Epidermal melanocyte (primary cell): Measurements from ENCODE around the gene EPB41L5.
"Not testable (repeated sequence)": the region's sequence is repeated elsewhere in the genome, so short reads cannot be mapped to it uniquely, and the experiment has no call there.

Experiments
- DNase-seq: peaks from one replicate; pipeline ENCODE4 v3.0.0; 2011; ENCODE audit warnings: low spot score; ENCODE audit not compliant: insufficient read length

EPB41L5 gene

DNA sequence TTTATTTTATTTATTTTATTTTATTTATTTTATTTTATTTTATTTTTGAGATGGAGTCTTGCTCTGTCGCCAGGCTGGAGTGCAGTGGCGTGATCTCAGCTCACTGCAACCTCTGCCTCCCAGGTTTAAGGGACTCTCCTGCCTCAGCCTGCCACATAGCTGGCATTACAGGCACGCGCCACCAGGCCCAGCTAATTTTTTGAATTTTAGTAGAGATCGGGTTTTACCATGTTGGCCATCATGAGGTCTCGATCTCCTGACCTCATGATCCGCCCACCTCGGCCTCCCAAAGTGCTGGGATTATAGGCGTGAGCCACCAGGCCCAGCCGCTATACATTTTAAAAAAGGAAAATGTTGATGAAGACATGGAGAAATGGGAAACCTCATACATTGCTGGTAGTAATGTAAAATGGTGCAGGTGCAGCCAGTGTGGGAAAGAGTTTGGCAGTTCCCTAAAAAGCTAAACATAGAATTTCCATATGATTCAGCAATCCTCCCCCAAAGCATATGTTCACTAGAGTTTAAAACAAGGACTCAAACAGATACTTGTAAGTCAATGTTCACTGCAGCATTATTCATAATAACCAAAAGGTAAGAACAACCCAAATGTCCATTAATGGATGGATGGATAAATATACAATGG lies 187.1 kb downstream of the EPB41L5 start:
- DNase-seq = not testable (repeated sequence)

DNA sequence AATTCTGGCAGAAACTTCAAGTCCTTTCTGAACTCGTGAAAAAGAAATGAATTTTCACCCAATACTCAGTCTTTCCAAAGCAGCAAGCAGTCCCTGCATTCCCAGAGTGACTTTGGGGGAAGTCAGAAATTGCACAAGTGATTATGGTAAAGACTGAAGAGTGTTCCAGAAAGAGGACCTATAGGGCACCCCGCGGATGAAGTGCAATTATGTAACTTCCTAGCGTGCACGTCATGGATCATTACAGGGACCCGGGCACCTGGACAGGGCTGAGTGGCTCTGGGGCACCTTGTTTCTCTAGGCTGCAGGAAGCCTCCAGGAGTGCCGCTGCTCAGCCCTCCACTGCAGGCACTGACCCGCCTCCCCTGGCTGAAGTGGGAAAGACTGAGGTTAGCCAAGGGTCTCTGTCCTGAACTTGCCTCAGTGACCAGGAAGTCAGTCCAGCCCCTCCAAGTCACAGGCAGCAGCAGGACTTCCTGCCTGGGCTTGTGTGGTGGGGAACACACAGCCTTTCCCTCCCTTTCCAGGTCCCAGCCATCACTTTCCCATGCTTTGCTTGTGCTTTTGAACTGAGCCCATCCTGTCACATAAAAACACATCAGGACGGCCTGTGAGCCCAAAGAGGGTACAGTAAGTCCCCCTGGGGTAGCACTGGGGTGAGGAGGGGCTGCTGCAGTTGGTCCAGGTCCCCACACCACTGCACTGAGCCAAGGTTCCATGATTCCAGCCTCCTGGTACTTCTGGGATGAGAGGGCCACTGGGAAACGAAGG lies 190.6 kb downstream of the EPB41L5 start:
- DNase-seq = no peak

DNA sequence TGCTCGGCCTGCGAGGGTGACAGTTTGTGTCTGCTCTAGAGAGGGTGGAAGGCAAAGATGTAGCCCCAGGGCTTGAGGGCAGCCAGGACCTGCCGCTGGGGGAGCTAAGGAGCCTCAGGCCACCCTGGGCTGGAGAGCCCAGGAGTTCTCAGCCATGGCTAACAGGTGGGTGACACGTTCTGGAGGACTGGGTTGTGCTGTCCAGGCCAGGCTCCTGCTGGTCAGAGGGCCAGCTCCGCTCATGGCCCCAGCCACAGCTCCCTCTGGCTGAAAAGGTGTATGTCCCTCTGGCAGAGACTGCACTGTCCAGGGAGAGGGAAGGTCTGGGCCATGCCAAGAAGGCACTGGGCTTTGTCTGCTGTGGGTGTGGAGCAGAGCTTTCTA lies 191.1 kb downstream of the EPB41L5 start:
- DNase-seq = no peak

DNA sequence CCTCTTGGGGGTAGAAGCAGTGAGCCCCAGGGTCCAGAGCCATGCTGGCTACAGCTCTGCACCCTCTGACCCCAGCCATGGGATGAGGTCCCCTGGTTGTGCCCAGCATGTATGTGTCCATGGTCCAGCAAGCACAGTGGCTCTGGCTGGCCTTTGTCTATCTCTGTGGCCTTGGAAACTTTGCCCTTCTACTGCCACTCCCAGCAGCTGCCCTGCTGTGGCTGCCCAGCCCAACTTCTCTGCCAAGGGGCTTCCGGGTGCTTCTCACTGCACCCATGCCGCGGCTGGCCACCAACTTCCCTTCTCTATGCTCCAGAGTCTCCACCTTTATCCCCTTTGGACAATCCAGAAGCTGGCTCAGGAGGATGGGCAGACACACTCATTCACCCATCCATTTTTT lies 191.5 kb downstream of the EPB41L5 start:
- no peak for DNase-seq

DNA sequence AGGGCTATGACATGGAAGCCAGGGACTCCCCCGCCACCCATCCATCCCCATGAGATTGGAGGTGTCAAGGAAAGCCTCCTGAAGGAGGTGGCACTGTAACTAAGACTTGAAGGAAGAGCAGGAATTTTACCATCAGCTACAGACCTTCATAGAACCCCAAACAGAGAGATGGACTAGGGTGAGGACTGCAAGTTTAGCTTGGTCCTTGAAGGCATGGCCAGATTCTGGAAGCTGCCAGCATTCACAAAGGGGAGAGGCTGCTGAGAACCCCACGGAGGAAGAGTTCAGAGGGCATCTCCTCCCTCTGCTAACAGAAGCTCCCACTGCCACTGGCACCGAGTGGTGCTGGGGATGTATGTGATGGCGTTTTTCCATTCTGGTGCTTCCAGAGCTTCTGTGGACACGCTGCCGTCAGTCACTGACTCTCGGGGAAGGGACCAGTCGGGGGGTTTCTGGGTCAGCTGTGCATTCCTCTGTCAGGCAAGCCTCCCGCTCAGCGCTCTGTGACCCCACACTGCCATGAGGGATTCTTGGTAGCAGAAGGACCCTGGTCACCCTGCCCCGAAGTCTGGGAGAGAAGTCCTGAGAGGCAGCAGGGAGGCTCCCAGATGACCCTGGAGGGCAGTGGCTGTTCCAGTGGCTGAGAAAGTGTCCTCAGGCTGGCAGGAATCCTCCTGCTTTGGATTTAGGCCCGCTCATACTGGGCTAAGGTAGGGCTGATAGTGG lies 192.2 kb downstream of the EPB41L5 start:
- DNase-seq = no peak

DNA sequence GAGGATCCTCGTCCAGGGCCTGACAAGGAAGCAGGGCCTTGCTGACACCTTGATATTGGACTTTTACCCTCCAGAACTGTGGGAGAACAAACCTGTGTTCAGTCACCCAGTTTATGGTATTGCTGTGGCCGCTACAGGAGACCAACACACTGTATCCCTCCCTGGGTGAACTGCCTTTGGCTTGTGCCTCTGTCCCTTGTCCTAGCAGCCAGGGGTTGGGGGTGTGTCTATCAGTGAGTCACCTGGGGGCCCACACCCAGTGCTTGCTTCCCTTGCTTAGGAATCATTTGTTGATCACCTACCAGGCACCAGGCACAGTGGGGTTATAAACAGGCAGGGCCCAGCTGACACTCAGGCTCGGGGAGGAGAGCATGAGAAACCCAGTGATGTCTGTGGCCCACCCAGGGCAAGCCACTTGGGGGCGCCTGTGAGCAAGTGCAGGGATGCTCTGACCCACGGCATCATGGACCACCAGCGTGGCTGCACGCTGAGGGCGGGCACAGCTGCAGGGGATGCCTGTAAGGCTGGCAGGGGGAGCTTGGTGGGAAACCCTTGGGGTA lies 193.2 kb downstream of the EPB41L5 start:
- DNase-seq = no peak

DNA sequence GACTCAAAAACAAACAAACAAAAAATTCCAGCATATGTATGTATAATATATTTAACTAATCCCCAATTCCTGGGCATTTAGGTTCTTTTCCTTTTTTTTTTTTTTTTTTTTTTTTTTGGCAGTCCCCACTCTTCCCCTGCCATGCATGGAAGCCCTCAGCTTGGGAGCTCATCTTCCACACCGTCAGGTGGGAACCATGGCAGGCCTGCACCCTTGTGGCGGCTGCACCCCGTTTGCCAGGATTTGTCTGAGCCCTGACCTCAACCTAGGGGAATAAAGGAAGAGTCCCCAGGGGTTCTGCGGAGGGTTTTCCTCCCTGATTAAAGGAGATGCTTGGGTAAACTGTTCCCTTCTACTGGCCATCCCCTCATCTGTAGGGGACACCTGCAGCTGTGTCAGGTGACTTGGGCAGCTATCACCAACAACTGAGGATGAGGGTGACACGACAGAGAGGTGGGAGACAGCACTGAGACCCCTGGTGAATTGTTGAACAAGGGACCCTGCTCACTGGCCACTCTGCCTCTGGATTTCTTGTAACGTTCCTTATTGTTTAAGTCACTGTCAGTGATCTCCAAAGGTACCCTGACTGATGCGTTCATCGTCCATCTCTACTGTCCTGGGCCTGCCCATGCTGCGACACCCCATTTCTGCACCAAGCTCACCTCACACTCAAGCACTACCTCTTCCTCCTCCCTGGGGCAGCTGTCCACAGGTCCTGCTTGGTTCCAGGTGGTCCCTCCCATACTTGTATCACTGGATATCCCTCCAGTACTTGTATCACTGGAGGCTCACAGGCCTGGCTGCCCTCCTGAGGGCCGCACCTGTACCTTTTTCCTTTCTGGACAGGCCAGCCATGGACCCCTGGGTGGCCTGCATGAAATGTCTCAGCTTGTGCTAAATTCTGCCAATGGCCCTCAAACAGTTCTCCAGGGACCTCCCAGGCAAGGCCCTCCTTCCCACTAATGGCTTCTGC lies 195.8 kb downstream of the EPB41L5 start:
- DNase-seq = no peak

DNA sequence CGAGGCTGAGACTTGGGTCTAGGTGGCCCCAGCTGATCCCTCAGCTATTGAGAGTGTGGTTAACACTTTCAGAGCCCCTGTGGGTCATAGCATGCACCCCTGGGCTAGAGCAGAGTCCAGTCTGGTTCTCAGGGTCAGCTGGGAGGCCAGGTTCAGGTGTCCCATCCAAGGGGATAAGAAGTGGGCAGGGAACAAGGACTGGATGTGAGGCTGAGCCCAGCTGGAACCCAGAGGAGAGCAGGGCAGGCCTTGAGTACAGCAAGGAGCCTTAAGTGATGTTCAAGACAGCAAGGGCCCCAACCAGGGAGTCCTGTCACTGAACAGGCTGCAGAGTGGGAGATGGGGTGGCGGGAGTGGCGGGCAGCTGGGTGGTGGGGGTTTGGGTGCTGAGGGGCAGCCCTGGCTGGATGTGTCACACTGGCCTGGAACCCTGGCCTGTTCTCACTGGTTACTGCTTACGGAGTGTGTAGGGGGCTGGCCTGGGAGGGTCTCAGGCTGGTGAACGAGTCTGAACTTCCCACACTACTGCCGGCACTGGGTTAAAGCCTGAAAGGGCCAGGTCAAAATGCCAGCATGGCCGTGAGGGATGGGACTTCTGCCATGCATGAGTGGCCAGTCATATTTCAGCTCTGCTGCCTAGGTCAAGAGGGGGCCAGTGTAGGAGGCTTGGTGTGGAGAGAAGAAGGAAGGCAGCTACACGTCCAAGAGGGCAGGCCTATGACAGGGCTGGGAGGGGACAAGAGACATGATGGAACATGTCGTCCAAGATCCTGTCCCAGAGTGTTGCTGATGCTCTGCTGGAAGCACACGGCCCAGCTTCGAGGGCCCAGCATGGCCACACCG lies 196.8 kb downstream of the EPB41L5 start:
- no peak for DNase-seq

DNA sequence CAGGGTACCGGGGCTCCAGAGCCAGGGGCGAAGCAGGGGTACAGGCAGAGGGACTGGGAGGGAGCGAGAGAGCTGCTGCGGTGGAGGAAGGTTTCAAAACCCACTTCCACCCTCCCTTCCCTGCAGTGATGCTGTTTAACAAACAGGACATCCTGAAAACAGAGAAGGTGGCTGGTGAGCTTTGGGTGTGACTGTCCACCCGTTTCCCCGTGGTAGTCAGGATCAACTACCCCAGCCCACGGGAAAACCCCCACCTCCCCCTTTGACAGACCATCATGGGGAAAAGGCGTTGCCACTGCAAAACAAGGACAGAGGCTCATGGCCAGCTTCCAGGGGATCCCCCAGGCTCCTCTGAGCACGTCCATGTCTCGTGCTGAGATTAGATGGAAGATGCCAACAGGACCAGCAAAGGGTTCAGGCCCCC lies 197.4 kb downstream of the EPB41L5 start:
- no peak for DNase-seq

DNA sequence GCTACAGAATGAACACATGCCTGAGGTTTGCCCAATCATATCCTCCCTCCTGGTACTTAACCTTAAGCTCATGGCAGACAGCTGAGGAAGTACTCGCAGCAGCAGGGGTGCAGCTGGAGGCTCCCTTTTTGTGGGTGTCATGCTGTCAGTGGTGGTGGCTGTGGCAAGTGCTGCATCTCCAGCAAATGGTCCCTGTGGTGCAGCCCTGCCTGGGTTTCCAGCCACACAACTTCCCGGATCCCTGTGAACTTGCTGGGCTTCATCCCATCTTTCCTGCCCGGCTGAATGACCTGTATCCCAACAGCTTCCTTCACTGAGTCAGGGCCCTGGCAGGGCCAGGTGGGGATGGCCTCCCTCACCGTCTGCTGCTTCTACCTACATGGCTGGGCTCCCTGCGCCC lies 205.3 kb downstream of the EPB41L5 start:
- DNase-seq = no peak

DNA sequence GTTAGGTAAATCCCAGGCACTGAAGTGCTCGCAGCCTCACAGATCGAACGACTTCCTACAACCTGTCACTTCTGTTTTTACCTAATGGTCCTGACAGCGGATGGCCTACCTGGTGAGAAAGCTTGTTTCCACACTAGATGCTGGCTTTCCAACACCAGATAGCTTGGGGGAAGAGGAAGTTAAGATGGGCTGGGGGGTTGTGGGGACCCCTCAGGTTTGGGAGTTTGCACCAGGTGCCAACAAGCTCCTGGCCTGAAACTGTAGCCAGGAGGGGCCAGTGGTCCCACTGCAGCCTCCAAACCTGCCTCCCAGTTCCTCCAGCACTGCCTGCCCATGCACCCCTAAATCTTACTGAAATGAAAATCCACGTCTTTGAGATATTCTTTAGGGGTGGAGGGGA lies 206.4 kb downstream of the EPB41L5 start:
- no peak for DNase-seq

DNA sequence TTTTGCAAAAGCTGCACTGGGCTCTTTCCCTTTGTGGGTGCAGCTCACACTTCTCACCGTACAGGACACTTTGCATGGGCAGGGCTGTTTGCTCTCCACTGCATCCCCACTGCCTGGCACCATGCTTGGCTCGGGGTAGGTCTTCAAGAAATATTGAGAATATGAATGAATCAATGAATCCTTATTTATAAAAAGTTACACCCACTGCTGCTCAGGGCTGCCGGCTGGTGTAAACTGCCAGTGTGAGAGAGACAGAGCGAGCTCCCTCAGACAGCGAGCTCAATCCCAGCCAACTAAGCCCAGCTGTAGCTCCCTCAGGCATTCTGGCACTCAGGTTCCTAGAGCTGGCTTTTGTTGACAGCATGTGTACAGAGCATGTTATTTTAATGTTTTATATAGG lies 206.9 kb downstream of the EPB41L5 start:
- DNase-seq = no peak

DNA sequence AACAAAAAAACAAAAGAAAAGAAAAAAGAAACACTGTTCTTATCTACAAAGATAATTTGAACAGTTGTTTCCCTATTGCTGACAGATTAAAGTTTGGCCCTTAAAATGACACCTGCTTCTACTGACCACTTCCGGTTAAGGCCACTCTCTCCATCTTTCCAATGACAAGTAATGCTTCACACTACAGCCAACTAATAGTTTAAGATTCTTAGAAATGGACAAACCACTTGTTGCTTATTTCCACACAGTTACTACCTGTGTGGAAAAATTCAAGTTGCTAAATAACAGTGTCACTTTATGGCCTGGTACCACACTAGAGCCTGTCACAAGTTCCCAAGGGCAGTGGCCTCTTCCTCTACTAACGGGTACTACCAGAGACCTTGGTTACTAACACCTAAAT lies 207.9 kb downstream of the EPB41L5 start:
- DNase-seq = no peak

DNA sequence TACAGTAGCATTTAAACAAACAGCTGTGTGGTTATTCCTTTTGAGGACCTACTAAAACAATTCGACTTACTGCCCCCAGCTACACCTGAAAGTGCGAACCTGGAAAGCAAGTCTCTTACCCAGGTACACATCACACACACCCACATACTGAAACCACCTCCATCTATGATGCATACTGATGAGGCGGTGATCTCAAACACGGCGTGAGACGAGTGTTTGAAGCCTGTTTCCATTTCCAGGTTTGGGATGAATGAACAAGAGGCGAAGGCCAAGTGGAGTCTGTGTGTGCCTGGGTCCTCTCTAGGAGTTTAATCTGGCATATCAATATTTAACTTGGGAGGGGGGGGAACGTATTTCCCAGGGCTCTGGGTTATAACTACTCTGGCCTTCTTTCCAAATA lies 208.7 kb downstream of the EPB41L5 start:
- DNase-seq = no peak

DNA sequence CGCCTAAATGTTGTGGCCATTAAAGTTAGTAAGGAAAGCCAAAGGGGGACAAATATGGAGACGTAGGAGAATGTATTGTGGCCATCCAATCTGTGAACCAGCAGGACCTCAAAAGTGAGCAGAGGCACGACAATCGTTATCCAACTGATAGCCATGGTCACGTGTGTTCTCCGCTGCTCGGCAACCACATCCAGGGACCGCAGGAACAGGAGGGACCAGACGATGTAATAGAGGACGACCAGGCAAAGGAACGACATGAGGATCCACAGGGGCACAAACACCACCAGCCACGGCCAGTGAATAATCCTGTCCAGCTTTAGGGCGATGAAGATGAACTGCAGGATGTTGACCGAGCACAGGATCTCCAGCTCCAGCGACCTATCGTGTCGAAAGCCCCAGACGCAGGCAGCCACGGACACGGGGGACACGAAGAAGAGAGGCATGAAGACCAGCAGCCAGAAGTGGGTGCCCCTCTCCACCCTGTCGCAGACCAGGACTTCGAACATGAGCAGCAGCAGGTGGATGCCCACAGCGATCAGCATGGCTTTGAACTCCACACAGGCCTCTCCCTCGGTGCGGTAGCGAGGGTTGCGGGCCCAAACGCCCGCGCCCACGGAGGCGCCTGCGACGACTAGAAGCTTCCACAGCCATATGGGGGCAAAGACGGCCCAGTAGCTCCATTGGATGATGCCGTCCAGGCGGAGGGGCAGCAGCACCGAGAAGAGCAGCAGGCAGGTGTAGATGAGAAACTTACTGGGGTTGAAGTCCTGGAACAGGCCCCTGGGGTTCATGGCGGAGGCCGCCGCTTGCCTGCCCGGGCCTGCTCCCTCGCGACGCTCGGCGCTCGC lies 209.5 kb downstream of the EPB41L5 start:
- DNase-seq = no peak

DNA sequence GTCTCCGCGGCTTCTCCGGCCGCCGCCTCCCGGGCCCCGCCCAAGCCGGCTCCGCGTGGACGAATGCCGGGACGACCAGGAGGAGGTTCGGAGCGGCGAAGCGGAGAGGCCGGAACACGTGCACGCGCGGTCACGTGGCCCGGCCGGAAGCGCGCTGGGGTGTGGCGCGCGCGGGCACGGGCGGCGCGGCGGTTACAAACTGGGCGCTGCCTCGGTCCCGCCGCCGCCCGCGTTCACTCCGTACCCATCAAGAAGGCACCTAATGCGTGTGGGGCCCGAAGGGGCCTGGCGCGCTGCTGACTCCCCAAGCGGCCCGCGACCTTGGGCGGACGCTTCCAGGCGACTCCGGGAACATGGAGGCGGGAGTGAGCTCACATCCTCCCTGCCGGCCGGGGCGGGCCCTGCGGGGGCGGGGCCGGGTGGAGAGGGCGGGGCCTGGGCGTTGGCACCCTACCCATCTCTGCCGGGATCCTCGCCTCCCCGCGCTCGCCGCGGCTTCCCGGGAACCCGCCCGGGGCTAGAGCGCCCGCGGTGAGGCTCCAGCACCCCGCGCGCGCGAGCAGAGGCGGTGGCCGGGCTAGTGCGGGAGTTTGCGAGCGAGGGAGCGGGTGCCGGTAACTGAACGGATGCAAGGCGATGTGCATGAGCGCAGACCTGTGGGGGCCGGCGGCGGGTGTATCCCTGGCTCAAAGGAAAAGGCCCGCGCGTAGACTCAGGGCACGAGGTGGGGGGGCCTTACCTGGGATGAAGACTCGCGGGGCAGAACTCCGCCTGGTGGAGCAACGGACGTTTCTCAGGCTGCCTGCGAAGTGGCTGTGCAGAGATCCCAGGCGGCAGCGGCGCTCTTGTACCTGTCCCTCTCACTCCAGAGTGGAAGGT lies 210.4 kb downstream of the EPB41L5 start, which contains the start of gene TMEM185B:
Gene TMEM185B (minus strand): TSS at position 367 of the 879 bp plus-strand sequence. CDS start 424 bp downstream, outside the sequence.
- peak; percentile 92 for DNase-seq

DNA sequence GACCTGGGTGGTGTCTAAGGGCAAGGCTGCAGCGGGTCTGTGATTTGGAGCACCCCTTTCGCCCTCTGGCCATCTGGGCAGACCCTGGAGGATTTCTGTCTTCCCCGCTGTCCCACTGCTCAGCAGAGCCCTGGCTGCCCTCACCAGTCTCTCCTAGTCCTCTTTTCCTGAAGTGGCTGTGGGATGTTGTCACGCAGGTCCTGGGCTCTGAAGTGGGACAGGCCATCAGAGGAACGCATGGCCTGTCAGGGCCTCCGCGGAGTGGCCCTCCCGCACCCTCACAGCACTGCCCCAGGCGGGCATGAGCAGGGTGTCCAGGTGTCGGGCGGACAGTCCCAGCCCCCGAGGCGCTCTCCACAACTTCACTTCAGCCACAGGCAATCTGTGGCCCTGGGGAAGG lies 211.4 kb downstream of the EPB41L5 start:
- DNase-seq = no peak
